Right hindlimb (tissue), 1 donor: ENCODE measurements around the gene CST3.

Experiments used
- DNase-seq: peaks from one replicate; pipeline ENCODE4 v3.0.0-alpha.2; 2018

The CST3 gene

GRCh38 chr20:23598481-23598880, 39.3 kb downstream of the CST3 start:
- DNase-seq: no peak

GRCh38 chr20:23596579-23597250, 41.0 kb downstream of the CST3 start:
- DNase-seq: no peak

- DNase-seq: no peak
These were observed 41.8 kb downstream of the CST3 start for GRCh38 chr20:23595941-23596340.

DNA sequence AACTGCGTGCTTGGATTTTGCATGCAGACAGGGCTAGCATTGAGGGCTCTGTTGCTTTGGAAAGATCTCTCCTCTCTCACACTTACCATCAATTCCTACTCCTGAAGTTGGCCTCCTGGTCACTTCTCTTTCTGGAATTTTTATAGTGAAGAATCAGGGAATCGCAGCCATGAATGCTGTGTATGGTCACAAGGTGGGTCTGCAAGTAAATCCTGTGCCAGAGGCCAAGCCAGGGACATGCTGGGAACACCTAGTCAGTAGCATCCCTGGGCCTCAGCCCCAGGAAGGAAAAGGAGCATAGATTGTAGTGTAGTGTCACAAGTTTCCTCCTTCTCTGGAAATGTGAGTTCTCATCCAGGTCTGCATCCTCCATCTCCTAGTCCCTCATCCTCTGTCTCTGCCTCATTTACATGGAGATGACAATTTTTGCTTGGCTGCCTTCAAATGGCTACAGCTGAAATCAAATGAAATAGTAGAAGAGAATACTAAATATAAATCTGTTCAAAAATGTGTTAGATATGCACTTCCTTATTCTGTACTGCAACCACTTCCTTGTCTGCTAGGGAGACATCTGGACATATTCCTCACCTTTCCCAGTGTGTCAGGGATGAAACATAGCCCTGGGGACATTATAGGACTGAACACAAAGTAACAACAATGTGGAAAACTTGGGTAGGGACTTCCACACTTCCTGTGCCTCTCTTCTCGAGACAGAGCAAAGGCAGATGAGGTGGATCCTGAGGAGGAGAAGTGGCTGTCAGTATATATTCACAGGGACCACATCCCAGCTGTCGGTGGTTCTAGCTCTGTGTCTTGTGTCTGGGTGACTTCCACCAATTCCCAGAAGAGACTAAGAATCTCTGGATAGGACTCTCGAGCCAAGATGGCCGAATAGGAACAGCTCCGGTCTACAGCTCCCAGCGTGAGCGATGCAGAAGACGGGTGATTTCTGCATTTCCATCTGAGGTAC, 49.0 kb downstream of the CST3 start:
- no peak for DNase-seq

DNA sequence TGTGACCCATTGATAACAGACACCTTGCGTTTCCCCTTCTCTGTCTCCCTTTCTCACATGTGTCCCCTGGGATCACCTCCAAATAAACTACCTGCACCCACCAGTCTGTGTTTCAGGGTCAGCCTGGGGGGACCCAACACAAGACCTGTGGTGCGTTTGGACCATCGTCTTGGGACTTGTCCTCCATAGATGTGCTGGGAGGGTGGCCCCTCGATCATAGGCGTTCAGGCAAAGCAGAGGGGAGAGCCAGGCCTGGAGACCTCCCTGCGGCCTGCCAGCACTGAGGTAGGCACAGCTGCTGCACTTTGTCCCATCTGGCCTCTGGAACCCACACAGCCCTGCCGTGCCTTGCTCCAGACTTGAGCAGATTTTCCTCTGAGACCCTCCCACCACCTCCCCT, 50.1 kb downstream of the CST3 start:
- DNase-seq: no peak

- no peak for DNase-seq
These were observed 50.8 kb downstream of the CST3 start for GRCh38 chr20:23586735-23587525.

DNA sequence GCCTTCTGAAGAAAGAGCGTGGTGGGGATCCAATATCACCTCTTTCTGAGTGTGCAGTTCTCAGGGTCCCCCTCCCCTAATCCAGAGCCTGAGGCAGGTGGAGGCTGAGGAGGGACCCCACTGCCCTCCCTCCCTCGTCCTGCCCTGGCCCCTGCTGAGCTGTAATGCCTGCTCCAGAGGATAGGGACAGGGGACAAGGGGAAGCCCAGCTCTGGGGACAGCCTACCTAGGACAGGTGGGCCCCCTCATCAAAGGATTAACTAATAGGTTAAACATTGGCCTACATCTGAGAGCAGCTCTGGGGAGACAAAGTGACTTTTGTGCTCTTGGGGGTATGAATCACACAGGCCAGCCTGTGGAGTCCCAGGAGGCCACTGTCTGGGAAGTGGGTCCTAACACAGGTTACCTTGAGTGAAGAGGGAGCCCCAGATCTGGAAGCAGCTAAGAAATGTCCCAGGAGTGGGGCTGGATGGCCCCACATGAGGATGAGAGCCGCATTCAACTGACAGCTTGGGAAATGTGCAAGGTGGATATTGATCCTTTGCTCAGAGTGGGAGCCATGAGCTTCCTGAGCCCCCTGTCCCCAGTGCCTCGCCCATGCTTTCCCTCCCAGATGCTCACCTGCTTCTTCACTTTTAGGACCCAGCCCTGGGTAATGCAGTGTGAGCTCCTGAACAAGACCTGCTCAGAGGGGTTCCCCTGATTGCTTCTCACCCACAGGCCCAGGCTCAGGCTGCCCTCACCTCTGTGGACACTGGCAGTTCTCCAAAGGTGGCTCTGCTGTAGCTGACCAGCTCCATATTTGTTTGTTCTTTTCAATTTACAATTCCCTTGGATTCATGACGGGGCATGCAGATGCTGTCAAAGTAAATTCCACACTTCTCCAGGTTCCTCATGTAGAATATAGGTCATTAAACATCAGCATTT, 51.7 kb downstream of the CST3 start:
- no peak for DNase-seq

DNA sequence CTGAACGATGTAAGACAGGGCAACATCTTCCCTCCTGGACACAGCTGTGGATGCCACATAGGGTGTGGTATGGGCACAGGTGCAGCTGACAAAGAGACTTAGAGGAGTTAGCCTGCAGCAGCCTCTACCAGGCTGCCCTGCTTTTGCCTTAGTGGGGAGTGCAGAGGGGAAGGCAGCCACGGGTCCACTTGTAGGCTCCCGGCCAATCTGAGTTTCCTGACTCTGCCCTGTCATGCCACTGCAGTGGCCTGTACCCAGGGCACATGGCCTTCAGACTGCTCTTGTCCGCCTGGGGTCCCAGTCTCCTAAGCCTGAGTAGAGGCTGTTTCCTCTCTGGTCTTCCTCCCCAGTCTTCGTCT, 52.3 kb downstream of the CST3 start:
- DNase-seq: no peak

- DNase-seq: no peak
These were observed 53.1 kb downstream of the CST3 start for GRCh38 chr20:23584434-23585199.
